HL-60 (cell line): ENCODE results near the gene BMP7.

Source experiments
- DNase-seq, 2 experiments: peaks; one replicate each; pipeline ENCODE4 v3.0.0-alpha.2; 2010 to 2020; ENCODE audit warnings: low read depth in 1 of 2, low spot score in 1 of 2
- H3K27ac ChIP-seq: fragments of 250-450 bp; sonication (Bioruptor Pico); replicated peaks from 2 replicates; pipeline ENCODE4 v1.5.1; 2020; ENCODE audit warnings: mild to moderate bottlenecking, moderate library complexity
- H3K27me3 ChIP-seq: fragments of 250-450 bp; sonication (Bioruptor Pico); 2 replicates; pipeline ENCODE4 v1.5.1; 2021; ENCODE audit warnings: mild to moderate bottlenecking, moderate library complexity; ENCODE audit not compliant: insufficient read depth, poor library complexity, severe bottlenecking
- H3K4me3 ChIP-seq: replicated peaks from 2 replicates; pipeline ENCODE4 v1.5.1; 2011; ENCODE audit warnings: mild to moderate bottlenecking, control low read depth, low read length; ENCODE audit not compliant: insufficient read depth
- CTCF ChIP-seq: IDR thresholded peaks from one replicate; pipeline ENCODE4 v1.5.1; 2011; ENCODE audit warnings: low read length, control low read depth, inconsistent platforms; ENCODE audit not compliant: insufficient read depth
- GABPA ChIP-seq: IDR thresholded peaks from 2 replicates; pipeline ENCODE4 v1.6.1; 2012; ENCODE audit warnings: low read depth
- POLR2AphosphoS5 ChIP-seq: IDR thresholded peaks from 2 replicates; pipeline ENCODE4 v1.6.1; 2012; ENCODE audit warnings: low read depth
- REST ChIP-seq: IDR thresholded peaks from 2 replicates; pipeline ENCODE4 v1.6.1; 2012; ENCODE audit warnings: low read depth; ENCODE audit not compliant: insufficient replicate concordance
- SPI1 ChIP-seq: IDR thresholded peaks from 2 replicates; pipeline ENCODE4 v1.6.1; 2012; ENCODE audit warnings: low read depth, mild to moderate bottlenecking, borderline replicate concordance

The BMP7 gene

GRCh38 chr20:57161478-57162361 lies 104.7 kb downstream of the BMP7 start:
- TF ChIP-seq POLR2AphosphoS5: no peak
- TF ChIP-seq GABPA: no peak
- TF ChIP-seq CTCF: no peak
- no peak for TF ChIP-seq SPI1
- TF ChIP-seq REST: no peak
- Histone ChIP-seq H3K4me3 (no peak overlapping the region), H3K27ac (no peak overlapping the region), H3K27me3 (no peaks in the 10 kb centered on the region)
- DNase-seq: no peak

GRCh38 chr20:57160985-57161384 lies 105.5 kb downstream of the BMP7 start:
- Histone ChIP-seq H3K4me3 (no peak overlapping the region), H3K27ac (no peak overlapping the region), H3K27me3 (no peaks in the 10 kb centered on the region)
- TF ChIP-seq GABPA (no peak), CTCF (no peak)
- DNase-seq: no peak

GRCh38 chr20:57159945-57160610 lies 106.4 kb downstream of the BMP7 start:
- TF ChIP-seq SPI1 (no peak), CTCF (no peak)
- H3K27ac ChIP-seq: no peak overlapping the region
- DNase-seq: no peak
- no peaks in the 10 kb centered on the region for H3K27me3 ChIP-seq
- no peak overlapping the region for H3K4me3 ChIP-seq

GRCh38 chr20:57159193-57159851 lies 107.1 kb downstream of the BMP7 start:
- Histone ChIP-seq H3K27ac (no peak overlapping the region), H3K27me3 (no peaks in the 10 kb centered on the region), H3K4me3 (no peak overlapping the region)
- no peak for DNase-seq
- TF ChIP-seq POLR2AphosphoS5 (no peak), GABPA (no peak), CTCF (no peak), SPI1 (no peak), REST (no peak)
